ENCODE results near the gene CHRNA10.

Gene CHRNA10

GRCh38 chr11:3671334-3672254, at the start of gene CHRNA10:
TSS of gene CHRNA10 (minus strand) at chr11:3671384. CDS start at chr11:3671312, 72 bp downstream.
- in situ Hi-C loops (cut with MboI; ENCODE audit: low sequenced_read_pairs): no loop called here

GRCh38 chr11:3712274-3712673, 41.1 kb upstream of the CHRNA10 start:
- in situ Hi-C loops (cut with MboI; ENCODE audit: low sequenced_read_pairs): no loop called here

- in situ Hi-C loops (cut with MboI; ENCODE audit: low sequenced_read_pairs): no loop called here
Measured at GRCh38 chr11:3710485-3711259, 39.5 kb upstream of the CHRNA10 start.

GRCh38 chr11:3709977-3710376, 38.8 kb upstream of the CHRNA10 start:
- in situ Hi-C loops (cut with MboI; ENCODE audit: low sequenced_read_pairs): no loop called here

- in situ Hi-C loops (cut with MboI; ENCODE audit: low sequenced_read_pairs): no loop called here
Measured at GRCh38 chr11:3707176-3707575, 36.0 kb upstream of the CHRNA10 start.

- in situ Hi-C loops (cut with MboI; ENCODE audit: low sequenced_read_pairs): no loop called here
Measured at GRCh38 chr11:3703383-3703782, 32.2 kb upstream of the CHRNA10 start.

- in situ Hi-C loops (cut with MboI; ENCODE audit: low sequenced_read_pairs): no loop called here
Measured at GRCh38 chr11:3700910-3701309, 29.7 kb upstream of the CHRNA10 start.

- in situ Hi-C loops (cut with MboI; ENCODE audit: low sequenced_read_pairs): no loop called here
Measured at GRCh38 chr11:3700410-3700809, 29.2 kb upstream of the CHRNA10 start.

- in situ Hi-C loops (cut with MboI; ENCODE audit: low sequenced_read_pairs): no loop called here
Measured at GRCh38 chr11:3686751-3687150, 15.6 kb upstream of the CHRNA10 start.

GRCh38 chr11:3685923-3686322, 14.7 kb upstream of the CHRNA10 start:
- in situ Hi-C loops (cut with MboI; ENCODE audit: low sequenced_read_pairs): no loop called here

GRCh38 chr11:3684819-3685172, 13.6 kb upstream of the CHRNA10 start:
- in situ Hi-C loops (cut with MboI; ENCODE audit: low sequenced_read_pairs): no loop called here

- in situ Hi-C loops (cut with MboI; ENCODE audit: low sequenced_read_pairs): no loop called here
Measured at GRCh38 chr11:3684129-3684818, 13.1 kb upstream of the CHRNA10 start.

GRCh38 chr11:3683039-3683438, 11.9 kb upstream of the CHRNA10 start:
- in situ Hi-C loops (cut with MboI; ENCODE audit: low sequenced_read_pairs): no loop called here

GRCh38 chr11:3679077-3679476, 7.9 kb upstream of the CHRNA10 start:
- in situ Hi-C loops (cut with MboI; ENCODE audit: low sequenced_read_pairs): no loop called here

GRCh38 chr11:3675971-3676370, 4.8 kb upstream of the CHRNA10 start:
- in situ Hi-C loops (cut with MboI; ENCODE audit: low sequenced_read_pairs): no loop called here

- in situ Hi-C loops (cut with MboI; ENCODE audit: low sequenced_read_pairs): no loop called here
Measured at GRCh38 chr11:3674189-3674588, 3.0 kb upstream of the CHRNA10 start.

- in situ Hi-C loops (cut with MboI; ENCODE audit: low sequenced_read_pairs): no loop called here
Measured at GRCh38 chr11:3669742-3670183, 1.4 kb downstream of the CHRNA10 start.

GRCh38 chr11:3669128-3669527, 2.1 kb downstream of the CHRNA10 start:
- in situ Hi-C loops (cut with MboI; ENCODE audit: low sequenced_read_pairs): no loop called here

- in situ Hi-C loops (cut with MboI; ENCODE audit: low sequenced_read_pairs): no loop called here
Measured at GRCh38 chr11:3667149-3668035, 3.8 kb downstream of the CHRNA10 start.

GRCh38 chr11:3666023-3666530, 5.1 kb downstream of the CHRNA10 start:
- in situ Hi-C loops (cut with MboI; ENCODE audit: low sequenced_read_pairs): no loop called here

All from hTERT RPE-1 (cell line).